Limb (tissue), 2 donors: ENCODE data around the gene SRPK1.
"Not testable (repeated sequence)": the region's sequence is repeated elsewhere in the genome, so short reads cannot be mapped to it uniquely, and the experiment has no call there.

ENCODE experiments used
- DNase-seq, 2 donors: peaks; one replicate each; pipeline ENCODE4 v3.0.0-alpha.2; 2016; ENCODE audit errors: extremely low spot score in 2 of 2

Gene SRPK1

DNA sequence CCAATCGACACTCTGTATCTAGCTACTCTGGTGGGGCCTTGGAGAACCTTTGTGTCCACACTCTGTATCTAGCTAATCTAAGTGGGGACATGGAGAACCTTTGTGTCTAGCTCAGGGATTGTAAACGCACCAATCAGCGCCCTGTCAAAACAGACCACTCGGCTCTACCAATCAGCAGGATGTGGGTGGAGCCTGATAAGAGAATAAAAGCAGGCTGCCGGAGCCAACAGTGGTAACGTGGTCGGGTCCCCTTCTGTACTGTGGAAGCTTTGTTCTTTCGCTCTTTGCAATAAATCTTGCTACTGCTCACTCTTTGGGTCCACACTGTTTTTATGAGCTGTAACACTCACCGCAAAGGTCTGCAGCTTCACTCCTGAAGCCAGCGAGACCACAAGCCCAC is 11.0 kb upstream of the SRPK1 start:
- not testable (repeated sequence) for DNase-seq

DNA sequence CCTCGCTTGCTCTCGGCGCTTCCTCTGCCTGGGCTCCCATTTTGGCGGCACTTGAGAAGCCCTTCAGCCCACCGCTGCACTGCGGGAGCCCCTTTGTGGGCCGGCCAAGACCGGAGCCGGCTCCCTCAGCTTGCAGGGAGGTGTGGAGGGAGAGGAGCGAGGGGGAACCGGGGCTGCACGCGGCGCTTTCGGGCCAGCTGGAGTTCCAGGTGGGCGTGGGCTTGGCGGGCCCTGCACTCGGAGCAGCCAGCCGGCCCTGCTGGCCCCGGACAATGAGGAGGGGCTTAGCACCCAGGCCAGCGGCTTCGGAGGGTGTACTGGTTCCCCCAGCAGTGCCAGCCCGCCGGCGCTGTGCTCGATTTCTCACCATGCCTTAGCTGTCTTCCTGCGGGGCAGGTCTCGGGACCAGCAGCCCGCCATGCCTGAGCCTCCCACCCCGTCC is 10.2 kb upstream of the SRPK1 start:
- DNase-seq: no peak

DNA sequence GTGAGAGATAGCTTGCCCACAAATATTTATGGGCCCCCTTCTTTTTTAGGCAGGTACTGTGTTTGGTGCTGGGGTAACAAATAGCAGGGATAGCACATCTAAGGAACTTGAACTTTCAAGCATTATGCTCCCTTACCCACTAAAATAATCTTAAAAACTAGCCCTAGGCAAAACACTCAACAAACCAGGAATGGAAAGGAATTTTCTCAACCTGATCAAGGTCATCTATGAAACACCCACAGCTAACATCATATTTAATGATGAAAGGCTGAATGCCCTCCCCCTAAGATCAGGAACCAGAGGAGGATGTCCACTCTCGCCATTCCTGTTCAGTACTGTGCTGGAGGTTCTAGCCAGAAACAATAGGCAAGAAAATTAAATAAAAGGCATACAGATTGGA is 8.7 kb upstream of the SRPK1 start:
- DNase-seq: no peak

DNA sequence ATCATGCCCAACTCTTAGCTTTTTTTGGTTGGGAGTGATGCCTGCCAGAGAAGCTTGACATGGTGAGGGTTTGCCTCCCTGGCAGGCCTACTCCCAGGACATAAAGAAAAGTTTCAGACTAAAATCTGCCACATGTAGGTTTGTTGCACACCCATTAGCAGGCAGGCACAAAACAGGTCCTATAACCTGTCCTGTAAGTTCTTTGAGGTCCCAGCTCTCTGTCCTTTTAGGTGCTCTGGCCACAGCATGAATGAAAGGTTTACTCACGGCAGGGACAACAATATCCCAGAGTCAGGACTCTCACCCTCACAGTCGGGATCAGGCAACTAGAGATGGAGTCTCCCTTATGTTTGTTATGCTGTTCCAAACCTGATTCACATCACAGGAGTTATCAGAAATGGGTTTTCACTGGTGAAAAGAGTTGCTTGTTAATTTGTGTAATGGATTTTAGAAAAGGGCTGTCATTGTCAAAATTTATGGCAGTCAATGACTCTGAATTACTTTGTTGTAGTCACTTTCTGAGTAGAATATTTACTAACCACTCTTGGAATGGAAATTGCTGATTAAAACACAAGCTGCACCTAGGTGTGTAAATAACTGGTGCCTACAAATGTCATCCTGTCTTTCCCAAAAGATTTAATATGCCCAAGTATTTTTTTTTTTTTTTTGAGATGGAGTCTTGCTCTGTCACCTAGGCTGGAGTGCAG is 5.8 kb upstream of the SRPK1 start:
- no peak for DNase-seq

DNA sequence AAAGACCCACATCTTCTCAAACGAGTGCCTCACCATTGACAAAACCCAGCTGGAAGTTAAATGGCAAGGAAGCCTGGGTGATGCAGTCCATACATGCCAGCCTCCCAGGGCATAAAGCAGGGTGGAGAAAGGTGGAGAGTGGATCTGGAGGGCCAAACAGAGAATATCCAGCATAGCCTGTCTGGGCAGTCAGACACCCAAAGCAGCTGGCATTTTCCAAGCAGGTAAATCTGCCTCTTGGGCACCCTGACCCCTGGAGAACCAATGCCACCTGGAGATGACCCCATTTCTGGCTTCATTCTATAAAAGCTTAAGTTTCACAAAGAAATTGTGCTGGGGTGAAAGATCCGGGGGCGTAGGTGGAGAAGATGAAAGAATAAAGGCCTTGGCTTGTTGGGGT is 5.1 kb upstream of the SRPK1 start:
- DNase-seq: no peak

DNA sequence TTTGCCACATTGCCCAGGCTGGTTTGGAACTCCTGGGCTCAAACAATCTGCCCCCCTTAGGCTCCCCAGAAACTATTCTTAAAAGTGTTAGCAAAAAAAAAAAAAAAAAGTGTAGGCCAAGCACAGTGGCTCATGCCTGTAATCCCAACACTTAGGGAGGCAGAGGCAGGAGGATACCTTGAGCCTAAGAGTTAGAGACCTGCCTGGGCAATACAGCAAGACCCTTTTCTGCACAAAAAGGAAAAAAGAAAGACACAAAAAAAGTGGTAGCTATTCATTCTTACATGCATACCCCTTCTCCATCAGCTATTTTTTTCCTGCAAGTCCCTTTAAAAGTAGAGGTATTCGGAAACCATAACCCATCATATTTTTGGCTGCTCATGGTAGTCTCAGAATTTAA is 3.2 kb upstream of the SRPK1 start:
- DNase-seq: no peak

DNA sequence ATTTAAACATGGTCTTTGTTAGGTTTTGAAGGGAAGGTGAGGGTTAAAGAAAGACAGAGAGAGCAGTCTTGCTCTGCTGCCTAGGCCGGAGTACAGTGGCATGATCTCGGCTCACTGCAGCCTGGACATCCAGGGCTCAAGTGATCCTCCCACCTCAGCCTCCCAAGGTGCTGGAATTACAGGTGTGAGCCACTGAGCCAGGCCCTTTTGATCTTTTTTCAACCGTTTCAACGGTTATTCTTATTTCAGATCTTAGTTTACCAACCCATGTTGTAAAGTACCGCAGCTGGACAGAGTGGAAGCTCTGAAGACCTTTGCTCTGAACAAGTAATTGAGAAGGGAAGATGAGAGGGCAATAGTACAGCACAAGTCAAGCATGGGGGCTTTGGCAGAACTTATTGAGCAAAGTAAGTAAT is 1.2 kb upstream of the SRPK1 start:
- no peak for DNase-seq

DNA sequence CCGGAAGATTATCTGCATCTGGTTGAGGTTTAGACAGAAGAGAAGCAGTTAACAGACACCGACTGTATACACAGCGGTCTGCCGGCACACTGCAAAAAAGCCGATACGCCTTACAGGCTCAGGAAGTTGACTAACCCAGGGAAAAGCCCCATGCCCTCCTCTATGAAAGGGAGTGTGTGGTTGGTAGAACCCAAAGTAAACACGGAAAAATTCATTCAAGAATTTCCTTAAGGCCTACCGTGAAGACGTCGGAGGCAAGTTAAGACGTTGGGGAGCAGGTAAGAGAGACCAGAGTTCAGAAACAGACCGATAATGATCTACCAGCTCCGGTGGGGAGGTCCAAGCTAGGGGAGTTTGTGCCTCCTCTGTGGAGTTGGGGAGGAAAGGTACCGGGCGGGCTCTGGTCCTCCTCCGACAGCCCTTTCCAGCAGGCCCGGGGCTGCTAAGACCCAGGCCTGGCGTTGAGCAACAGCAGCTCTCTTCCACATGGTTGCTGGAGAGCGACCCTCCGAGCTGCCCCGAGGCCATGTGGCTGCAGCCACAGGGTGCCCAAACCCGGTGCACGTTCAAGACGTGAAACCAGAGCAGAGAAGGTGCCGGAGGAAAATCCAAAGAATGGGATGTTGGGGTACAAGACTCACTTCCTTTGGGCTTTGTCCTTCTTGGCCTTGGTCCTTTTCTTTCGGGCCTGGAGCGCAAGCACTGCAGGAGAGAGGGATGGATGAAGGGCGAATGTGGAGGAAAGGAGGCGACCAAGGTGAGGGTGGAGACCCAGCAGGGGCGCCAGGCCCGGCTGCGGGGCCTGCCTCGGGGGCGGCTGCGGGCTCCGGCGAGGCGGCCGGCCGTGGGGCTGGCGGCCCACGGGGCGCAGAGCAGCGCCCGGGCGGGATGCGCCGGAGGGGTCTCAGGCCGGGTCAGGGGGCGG is 809 bp downstream of the SRPK1 start:
- DNase-seq: peak in 1 of 2 donors; percentile 56

DNA sequence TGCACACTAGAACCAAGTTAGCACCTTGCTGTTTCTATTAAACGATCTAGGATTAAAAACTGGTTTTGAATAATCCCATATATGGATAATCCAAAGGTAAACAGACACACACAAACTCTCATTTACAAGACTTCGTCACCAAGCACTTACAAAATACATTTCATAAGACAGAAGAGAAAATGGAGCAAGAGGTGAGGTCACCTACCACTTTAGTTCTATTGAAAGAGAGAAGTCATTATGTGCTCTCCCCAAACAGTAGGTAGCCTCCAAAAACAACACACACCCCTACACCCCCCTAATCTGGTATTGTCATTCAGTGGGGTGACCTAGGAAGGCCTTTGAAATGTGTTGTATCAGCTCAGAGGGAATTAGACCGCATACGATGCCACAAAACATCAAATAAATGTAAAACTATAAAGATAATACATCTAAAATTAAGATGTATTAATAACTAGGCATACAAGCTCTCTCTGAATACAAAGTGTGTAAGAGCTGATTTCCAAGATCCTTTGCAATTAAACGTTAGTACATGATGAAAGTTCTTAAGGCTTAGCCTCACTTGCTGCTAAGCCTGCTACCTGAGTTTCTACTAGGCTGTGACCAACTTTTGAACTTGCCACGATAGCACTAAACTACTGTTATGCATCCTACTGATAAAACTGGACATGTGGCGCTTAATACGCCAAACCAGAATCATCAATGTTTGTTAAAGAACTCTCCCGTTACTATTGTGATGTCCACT is 1.6 kb downstream of the SRPK1 start:
- DNase-seq: no peak

DNA sequence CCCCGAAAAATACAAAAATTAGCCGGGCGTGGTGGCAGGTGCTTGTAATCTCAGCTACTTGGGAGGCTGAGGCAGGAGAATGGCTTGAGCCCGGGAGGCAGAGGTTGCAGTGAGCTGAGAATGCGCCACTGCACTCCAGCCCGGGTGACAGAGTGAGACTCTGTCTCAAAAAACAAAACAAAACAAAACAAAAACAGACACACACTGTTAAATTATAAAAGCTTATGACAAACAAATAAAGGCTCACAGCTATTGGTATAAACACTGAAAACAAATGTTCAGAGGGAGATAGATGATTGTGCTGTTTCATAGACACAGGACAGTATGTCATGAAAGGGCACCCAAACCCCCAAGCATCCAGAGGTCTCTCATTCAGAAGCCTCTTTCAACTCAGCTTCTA is 4.0 kb downstream of the SRPK1 start:
- not testable (repeated sequence) for DNase-seq

DNA sequence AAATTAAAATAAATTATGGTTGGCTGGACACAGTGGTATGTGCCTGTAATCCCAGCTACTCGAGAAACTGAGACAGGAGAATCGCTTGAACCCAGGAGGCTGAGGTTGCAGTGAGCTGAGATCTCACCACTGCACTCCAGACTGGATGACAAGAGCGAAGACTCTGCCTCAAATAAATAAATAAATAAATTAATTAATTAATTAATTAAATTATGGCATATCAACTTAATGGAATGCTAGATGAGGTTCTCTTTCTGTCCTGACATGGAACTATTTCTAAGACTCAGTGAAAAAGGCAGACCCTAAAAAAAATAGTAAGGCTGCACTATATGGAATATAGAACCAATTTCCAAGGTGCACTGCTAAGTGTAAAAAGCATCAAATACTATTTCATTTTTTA is 4.8 kb downstream of the SRPK1 start:
- no peak for DNase-seq

DNA sequence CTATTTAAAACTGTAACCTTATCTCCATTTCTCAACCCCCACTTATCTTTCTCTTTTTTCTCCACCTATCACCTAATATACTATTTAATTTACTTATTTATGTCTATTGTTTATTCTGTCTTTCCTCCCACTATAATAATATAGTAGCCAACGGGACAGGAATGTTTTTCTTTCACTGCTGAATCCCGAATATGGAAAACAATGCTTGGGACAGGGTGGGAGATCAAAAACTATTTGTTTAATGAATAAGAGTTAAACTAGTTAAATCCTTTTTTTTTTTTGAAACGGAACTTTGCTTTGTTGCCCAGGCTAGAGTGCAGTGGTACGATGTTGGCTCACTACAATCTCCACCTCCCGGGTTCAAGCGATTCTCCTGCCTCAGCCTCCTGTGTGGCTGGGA is 6.4 kb downstream of the SRPK1 start:
- DNase-seq: no peak

DNA sequence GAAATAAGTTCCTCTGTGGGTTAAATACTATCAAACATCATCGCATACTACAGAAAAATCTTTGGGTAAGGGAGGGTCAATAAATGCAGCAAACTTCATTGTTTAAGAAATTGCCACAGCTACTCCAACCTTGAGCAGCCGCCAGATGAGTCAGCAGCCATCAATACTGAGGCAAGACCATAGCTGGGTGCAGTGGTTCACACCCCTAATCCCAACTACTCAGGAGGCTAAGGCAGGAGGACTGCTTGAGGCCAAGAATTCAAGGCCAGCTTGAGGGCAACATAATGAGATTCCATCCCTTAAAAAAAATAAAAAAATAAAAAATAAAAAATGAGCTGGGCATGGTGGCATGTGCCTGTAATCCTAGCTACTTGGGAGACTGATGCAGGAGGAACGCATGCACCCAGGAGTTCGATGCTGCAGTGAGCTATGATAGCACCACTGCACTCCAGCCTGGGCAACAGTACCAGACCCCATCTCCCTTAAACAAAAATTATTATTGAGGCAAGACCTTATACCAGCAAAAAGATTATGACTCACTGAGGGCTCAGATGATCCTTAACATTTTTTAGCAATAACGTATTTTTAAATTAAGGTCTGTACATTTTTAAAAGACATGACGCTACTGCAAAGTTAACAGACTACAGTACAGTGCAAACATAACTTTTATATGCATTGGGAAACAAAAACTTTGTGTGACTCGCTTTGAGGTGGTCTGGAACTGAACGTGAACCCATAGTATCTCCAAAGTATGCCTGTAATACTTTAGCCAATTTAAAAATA is 8.8 kb downstream of the SRPK1 start:
- DNase-seq: no peak

DNA sequence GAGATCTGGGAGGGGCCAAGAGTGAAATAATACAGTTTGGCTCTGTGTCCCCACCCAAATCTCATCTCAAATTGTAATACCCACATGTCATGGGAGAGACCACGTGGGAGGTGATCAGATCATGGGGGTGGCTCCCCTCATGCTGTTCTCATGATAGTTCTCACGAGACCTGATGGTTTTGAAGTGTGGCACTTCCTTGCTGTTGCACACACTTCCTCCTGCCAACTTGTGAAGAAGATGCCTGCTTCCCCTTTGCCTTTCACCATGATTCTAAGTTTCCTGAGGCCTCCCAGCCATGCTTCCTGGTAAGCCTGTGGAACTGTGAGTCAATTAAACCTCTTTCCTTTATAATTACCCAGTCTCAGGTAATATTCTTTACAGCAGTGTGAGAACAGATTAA is 11.3 kb downstream of the SRPK1 start:
- DNase-seq: not testable (repeated sequence)

DNA sequence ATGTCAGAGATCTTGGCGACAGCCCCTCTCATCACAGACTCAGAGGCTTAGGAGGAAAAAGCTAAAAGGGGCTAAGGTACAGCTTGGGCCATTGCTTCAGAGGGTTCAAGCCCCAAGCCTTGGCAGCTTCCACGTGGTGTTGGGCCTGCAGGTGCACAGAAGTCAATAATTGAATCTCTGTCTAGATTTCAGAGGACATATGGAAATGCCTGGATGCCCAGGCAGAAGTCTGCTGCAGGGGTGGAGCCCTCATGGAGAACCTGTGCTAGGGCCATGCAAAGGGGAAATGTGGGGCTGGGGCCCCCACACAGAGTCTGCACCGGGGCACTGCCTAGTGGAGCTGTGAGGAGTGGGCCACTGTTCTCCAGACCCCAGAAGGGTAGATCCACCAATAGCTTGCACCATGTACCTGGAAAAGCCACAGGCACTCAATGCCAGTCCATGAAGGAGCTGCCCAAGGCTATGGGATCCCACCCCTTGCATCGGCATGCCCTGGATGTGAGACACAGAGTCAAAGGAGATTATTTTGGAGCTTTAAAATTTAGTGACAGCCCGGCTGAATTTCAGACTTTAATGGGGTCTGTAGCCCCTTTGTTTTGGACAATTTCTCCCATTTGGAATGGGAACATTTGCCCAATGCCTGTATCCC is 12.0 kb downstream of the SRPK1 start:
- not testable (repeated sequence) for DNase-seq

DNA sequence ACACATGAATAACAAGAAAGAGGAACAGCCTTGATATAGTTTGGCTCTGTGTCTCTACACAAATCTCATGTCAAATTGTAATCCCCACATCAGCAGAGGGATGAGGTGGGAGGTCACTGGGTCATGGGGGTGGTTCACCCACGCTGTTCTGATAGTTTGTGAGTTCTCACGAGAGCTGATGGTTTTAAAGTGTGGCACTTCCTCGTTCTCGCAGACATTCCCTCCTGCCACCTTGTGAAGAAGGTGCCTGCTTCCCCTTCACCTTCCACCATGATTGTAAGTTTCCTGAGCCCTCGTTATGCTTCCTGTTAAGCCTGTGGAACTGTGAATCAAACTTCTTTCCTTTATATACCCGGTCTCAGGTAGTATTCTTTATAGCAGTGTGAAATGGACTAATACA is 13.1 kb downstream of the SRPK1 start:
- no peak for DNase-seq

DNA sequence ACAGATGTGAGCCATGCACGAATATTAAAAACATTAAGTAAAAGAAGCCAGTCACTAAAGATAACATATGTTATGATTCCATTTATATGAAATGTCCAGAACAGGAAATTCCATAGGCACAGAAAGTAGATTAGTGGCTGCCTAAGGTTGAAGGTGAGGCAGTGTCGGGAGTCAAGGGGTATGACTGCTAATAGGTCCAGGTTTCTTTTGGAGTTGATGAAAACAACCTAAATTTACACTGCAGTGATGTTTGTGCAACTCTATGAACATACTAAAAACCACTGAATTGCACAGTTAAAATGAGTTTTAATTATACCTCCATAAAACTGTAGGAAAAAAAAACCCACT is 14.4 kb downstream of the SRPK1 start:
- DNase-seq: no peak

DNA sequence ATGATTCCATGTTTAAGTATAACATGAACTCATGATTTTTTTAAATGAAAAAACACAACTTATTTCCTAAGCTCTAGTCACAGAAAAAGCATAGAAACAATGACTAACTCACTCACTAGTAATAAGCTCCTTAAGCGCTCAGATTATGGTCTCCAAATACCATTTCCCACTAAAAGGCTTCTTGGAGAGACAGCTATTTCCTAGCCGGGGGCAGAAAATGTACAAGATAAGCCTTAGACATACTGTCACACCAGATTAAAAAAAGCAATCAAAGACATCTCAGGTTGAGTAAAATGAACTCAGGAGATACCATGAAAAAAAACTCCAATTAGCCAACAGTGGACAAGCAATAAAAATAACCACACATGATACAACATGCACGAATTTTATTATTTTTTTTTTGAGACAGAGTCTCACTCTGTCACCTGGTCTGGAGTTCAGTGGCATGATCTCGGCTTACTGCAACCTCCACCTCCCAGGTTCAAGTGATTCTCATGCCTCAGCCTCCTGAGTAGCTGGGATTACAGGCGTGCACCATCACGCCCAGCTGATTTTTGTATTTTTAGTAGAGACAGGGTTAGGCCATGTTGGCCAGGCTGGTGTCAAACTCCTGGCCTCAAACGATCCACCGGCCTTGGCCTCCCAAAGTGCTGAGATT is 14.9 kb downstream of the SRPK1 start:
- no peak for DNase-seq

DNA sequence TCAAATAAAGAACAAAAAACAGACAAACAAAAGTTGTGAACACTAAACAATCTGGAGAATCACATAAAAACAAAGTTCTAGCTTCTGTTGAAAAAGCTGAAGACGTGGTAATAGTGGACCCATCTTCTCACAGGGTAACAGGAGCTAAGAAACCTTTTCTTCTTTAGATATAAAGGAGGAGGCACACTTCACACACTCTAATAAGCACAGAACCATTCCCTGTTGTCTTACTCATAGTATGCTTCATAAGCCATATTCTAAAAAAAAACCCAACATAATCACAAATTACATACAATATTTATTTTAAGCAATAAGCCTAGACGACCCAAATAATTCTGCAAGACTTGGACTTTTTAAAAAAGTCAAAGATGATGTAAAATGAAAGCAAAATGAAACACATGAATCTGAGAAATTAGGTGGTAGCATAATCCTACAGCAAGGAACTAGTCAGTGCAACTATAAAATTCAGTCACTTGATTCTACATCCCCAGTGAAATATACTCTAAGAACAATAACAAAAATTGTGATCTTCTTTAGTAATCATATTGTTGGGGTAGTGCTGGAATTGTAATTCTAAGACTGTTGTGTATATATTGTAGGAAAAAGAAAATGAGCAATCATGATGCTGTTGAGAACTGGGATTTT is 15.6 kb downstream of the SRPK1 start:
- no peak for DNase-seq

DNA sequence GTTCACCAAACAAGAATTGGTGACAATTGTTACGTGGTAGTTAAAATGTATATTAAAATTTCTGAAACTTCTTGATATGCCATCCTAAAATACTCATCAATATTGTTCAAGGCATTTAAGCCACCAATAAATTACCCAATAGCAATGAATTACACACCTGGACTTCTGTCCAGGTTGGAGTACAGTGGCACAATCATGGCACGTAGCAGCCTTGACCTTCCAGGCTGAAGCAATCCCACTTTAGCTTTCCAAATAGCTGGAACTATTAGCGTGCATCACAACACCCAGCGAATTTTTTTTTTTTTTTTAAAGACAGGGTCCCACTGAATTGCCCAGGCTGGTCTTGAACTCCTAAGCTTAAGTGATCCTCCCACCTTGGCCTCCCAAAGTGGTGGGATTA is 17.2 kb downstream of the SRPK1 start:
- no peak for DNase-seq
